HG02610 (cell line): ENCODE results near the gene PTPRN2.
A peak's percentile ranks its signal among the peaks of the same experiment; 100 is the strongest.

Experiments used
- ATAC-seq: cut with Tn5 transposase; IDR thresholded peaks from one replicate; pipeline ENCODE4 v1.9.1; 2021; ENCODE audit warnings: mild to moderate bottlenecking, moderate library complexity; ENCODE audit not compliant: unreplicated experiment

Gene PTPRN2

DNA sequence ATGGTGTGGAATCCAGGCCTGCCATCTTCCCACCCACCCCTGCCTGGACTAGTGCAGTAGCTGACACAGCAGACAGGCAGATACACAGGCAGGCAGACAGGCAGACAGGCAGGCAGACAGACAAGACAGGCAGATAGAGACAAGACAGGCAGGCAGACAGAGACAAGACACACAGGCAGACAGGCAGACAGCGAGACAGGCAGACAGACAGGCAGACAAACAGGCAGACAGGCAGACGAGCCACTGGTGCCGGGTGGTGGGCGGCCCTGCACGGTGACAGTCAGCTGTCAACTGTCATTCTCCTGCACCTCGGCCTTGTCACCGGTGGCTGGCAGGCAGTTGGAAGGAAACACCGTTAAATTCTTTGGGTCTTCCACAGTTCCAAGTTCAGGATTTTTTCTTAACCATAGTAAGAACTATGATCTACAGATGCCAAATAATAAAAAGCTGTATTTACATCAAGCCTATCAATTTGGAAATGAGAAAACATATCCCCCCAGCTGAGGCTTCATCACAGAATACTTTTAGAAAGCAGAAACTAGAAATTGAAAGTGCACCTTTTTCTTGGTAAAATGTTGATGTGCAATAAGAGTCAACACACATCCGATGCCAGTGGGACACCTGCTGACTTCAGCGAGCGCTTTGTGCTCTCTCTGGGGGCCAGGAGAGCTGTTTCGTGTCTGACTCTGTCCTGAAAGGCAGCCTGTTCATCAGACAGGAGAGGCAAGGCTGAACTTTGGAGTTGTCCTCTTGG, 1000.4 kb downstream of the PTPRN2 start:
- no peak for ATAC-seq

DNA sequence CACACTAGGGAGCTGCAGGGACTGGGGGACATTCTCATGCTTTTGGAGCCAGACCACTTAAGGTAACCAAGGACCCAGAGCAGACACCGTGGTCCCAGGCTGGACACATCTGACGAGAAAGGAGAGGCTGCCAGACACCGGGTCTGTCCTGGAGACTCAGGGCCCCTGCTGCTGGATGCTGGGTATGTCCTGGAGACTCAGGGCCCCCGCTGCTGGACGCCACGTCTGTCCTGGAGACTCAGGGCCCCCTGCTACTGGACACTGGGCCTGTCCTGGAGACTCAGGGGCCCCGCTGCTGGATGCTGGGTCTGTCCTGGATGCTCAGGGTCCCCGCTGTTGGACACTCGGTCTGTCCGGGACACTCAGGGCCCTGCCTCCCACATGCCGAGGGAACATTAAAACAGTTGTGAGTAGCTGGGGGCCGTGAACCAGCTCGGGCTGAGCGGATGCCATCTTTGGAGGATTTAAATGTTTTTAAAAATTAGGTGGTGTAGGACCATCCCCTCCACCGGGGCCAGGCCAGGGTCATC, 1001.1 kb downstream of the PTPRN2 start:
- ATAC-seq, result no peak

- ATAC-seq, result no peak
Measured at GRCh38 chr7:157585113-157585861, 1002.3 kb downstream of the PTPRN2 start.

DNA sequence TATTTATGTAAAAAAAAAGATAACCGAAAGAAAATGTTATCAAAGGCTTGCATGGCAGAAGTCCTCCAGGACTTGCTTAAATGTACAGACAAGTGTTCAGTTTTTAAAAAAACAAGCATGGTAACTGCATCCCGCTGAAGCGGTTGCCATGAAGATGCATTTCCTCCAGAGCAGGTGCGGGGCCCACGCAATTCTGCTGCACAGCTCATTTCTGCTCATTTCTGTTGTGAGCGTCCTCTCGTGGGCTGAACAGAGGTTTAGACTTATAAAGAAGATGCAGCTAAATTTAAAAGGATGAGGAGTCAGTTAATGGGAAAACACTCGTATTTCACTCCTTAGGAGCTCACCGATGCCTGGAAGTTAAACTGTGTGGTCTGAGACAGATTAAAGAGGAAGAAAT, 1003.2 kb downstream of the PTPRN2 start:
- no peak for ATAC-seq

DNA sequence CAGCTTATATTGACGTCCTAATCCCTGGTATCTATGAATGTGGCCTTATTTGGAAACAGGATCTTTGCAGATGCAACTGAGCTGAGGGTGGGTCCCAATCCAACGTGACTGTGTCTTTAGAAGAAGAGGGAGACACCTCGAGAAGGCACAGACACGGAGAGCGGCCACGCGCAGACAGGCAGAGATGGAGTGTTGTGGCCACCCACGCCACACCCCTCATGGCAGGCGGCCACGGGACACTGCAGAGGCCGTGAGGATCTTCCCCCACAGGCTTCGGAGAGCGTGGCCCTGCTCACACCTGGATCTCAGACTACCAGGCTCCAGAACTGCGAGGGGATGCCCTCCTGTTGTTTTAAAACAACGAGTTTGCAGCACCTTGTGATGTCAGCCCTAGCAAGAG, 1005.9 kb downstream of the PTPRN2 start:
- ATAC-seq, result no peak

DNA sequence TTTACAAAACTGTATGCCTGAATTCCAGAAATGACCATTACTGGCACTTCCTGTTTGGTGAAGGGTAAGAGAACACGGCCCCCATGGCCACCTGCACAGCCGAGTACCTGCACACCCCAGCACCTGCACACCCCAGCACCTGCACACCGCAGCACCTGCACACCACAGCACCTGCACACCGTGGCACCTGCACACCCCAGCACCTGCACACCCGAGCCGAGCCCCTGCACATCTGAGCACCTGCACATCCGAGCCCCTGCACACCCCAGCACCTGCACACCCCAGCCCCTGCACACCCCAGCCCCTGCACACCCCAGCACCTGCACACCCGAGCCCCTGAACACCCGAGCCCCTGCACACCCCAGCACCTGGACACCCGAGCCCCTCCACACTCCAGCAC, 1007.3 kb downstream of the PTPRN2 start:
- ATAC-seq, result no peak

DNA sequence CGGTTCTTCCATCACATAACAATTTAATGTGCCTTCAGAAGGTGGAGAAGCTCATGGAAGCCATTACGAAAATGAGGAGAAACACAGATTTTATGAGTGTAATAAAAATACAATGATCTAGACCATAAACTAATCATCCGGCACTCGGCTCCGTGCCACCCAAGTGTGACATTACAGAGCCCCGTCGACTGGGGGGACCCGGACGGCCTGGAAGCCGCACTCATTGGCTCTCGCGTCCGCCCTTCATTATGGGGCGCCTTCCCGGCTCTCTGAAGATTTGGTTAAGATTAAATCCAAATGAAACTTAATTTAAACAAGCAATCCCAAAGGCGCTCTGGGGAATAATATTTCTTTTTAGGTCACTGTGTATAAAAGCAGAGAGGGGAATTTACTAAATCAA, 1008.2 kb downstream of the PTPRN2 start:
- ATAC-seq, result no peak

DNA sequence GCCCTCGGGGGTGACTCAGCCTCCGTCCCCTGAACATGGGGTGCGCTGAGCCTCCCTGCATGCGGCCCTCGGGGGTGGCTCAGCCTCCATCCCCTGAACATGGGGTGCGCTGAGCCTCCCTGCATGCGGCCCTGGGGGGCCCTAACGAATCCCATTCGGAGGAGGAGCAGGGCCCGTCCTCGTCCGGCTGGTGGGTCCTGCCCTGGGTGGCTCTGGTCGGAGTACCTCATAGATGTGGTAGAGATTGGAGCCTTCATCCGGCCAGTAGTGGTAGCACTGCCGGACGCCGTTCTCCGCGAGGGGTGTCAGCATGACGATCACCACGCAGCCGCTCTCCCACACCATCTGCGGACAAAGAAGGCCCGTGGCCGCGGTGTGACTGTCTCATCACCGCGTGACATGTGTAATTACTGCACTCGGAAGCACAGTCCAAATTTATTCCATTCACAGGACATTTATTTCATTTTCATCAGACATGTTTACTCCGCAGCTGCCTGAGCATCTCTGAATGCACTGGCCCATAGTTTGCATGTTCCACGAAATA, 1009.8 kb downstream of the PTPRN2 start:
- ATAC-seq, result no peak

DNA sequence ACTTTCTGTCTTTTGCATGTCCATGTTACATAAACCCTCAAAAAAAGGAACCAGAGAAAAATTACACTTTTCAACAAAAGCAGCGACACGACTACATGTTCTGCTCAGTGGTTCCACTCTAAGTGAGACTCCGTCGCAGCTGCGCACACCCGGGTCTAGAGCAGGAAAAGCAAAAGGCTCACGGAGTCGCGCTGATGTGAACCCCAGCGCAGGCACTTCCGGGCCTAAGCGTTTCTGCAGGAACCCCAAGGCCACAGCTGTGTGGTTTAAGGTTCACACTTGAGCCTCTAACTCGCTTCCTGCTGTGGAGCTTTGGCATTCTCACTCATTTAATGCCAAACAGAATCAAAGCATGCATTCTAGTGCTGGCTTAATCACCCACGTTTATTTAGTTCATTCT, 1010.6 kb downstream of the PTPRN2 start:
- no peak for ATAC-seq

DNA sequence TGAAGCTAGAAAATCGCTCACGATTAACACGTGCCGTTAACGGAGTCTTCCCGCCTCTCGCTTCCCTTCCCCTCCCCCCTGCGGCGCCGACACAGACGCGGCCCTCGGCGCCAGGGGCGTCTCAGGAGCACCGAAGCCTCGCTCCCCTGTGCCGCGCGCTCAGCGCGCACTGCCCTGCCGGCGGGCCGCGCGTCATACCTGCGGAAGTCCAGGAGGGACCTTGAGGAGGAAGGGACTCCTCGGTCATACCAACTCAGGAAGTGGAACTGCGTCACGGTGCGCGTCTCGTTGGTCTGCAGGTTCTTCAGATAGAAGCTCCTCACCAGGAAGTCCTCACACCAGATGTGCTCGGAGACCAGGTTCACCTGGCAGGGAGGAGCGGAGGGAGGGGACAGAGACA, 1011.2 kb downstream of the PTPRN2 start:
- ATAC-seq, result no peak

DNA sequence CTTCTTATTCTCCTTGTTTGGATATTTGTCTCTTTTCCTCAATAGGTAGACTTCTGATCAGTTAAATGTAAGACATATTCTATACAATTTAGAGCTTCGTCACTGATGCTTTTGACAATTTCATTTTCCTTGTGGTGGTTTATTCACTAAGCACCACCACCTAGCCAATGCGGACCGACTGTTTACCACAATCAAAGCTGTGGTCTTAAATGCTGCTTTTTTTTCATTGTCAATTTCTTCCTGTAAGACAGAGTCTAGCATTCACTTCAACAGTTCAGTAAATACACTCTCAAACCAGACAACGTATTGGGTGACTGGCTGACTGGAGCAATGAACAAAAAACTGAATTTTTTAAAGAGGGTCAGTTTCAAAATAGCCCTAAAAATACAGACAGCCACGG, 1011.8 kb downstream of the PTPRN2 start:
- no peak for ATAC-seq

DNA sequence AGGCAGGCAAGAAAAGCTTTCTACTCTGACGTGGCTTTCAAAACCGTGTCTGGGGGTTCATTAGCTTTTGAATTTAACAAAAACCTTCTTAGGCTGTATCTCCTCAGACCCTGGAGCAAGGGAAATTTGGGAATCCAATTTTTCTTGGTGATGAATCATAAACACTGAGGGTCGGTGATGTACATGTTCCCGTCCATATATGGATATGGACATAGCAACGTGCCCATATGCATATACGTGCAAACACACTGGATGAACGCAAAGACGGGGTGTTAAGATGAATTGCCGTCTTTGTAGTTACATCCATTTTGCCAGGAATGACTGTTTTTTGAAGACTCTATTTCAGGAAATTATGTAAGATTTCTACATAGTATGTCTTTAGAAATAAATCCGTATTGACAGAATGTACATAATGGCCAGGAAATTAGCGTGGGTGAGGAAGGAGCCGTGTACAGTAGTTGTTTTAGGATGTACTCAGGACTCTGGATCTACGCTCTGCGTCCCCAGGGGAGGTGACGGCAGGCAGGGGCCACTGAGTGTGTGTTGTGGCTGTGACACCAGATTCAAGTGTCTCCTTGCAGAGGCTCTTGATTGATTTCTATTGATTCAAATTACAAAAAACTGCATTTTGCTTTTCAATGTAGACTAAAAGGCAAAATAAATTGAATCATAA, 1012.6 kb downstream of the PTPRN2 start:
- ATAC-seq, result no peak

GRCh38 chr7:157574120-157574825, 1013.4 kb downstream of the PTPRN2 start:
- ATAC-seq, result no peak

GRCh38 chr7:157573244-157573643, 1014.4 kb downstream of the PTPRN2 start:
- no peak for ATAC-seq

DNA sequence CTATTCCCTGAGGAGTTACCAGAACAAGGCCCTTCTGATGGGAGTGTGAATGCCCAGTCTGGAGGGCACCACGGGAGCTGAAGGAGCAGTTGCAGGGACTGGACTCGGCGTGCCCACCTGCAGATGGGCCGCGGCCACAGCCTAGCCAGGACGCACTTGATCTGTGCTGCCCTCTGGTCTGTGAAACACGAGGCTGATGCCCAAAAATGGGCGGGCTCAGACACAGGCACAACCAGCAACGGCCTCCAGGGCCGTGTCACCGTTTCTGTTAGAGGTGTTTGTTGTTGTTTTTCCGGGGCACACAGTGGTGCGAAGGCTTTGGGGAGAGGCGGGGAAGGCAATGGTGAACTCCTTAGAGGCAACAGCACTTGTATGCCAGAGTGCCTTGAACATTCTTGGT, 1015.0 kb downstream of the PTPRN2 start:
- ATAC-seq, result no peak

- no peak for ATAC-seq
Measured at GRCh38 chr7:157570531-157571200, 1017.0 kb downstream of the PTPRN2 start.

DNA sequence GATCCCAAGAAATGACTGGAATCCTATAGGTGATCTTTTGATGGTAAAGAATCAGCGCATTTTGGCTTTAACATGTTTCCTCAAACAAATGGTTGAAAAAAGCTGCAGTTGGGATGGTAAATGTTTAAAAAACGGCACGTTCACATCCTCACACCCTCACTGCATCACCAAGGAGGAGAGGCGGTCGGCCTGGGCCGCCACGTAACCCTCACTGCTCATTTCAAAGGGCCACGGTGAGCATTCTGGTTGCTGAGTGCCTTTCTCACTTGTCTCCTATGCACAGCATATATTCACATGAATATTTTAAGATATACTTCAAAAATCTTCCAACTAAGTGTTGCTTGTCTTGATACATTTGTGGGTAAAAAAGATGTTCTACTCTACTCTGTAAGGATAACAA, 1017.7 kb downstream of the PTPRN2 start:
- no peak for ATAC-seq

GRCh38 chr7:157568770-157569584, 1018.6 kb downstream of the PTPRN2 start:
- ATAC-seq, result peak; percentile 78

GRCh38 chr7:157568106-157568769, 1019.4 kb downstream of the PTPRN2 start:
- ATAC-seq, result no peak
